K562 (cell line): Measurements from ENCODE around the gene TACC3. TPM values are rescaled to one million over a fixed set of nuclear protein-coding genes. Genes with fewer than 3 reads are reported as not detected.
A peak's percentile ranks its signal among the peaks of the same experiment; 100 is the strongest.

Experiments used
- ATAC-seq: fragments of 200-7000 bp; cut with Tn5 transposase; 3 replicates; pipeline ENCODE4 v1.9.1; 2020; ENCODE audit warnings: moderate library complexity
- BruUV-seq: library from RNA; stranded (reverse); fragments of 400-500 nt; replicated peaks from 2 replicates; lab custom pipeline; 2021; lab: Mats Ljungman, UMichigan
- CTCF ChIA-PET: fragments of 300-600 bp; formaldehyde crosslinking; extraction: SDS; loops from one replicate; lab custom pipeline; 2021; ENCODE audit warnings: low intra/inter-chr PET ratio; lab: Yijun Ruan, JAX
- POLR2A ChIA-PET: fragments of 300-600, 350-650 bp; sonication (Branson Sonifier 250); formaldehyde crosslinking; extraction: SDS; loops from one replicate; lab custom pipeline; 2021; ENCODE audit warnings: antibody characterized with exemption, inconsistent platforms; lab: Yijun Ruan, JAX
- DNase-seq, 4 experiments: peaks; one replicate each; pipeline versions ENCODE4 v3.0.0 to v3.0.0-alpha.2; 2011 to 2018; ENCODE audit warnings: low spot score in 3 of 4, mixed read lengths in 3 of 4; ENCODE audit errors: extremely low read depth in 1 of 4
- FAIRE-seq: peaks from 2 replicates; lab custom pipeline; 2011; peaks lifted over from hg19 to GRCh38; lab: Jason Lieb, UNC
- H2AFZ ChIP-seq: 2 replicates; pipeline ENCODE4 v1.6.0; 2011; ENCODE audit warnings: low read depth, low read length, control low read depth, inconsistent platforms
- H3K27ac ChIP-seq: fragments of 200-600 bp; 3 replicates; pipeline ENCODE4 v1.8.0; 2011; ENCODE audit warnings: low read depth, mild to moderate bottlenecking, control low read depth, inconsistent platforms, low read length, moderate library complexity, mixed read lengths; ENCODE audit errors: extremely low read depth
- H3K27me3 ChIP-seq, 2 experiments: fragments of 300-600 bp in 1 of 2; 2 replicates in 1 of 2; 3 replicates in 1 of 2; pipeline versions ENCODE4 v1.6.0 to v1.8.0; 2011; ENCODE audit warnings: inconsistent platforms in 2 of 2, low read length in 2 of 2, mild to moderate bottlenecking in 1 of 2, mixed read lengths in 1 of 2, moderate library complexity in 1 of 2; ENCODE audit not compliant: control insufficient read depth in 2 of 2, insufficient read depth in 2 of 2
- H3K36me3 ChIP-seq: fragments of 300-600 bp; 3 replicates; pipeline ENCODE4 v1.8.0; 2011; ENCODE audit warnings: mild to moderate bottlenecking, low read length, inconsistent platforms; ENCODE audit not compliant: control insufficient read depth, insufficient read depth
- H3K4me1 ChIP-seq, 2 experiments: fragments of 200-600 bp in 1 of 2; replicated peaks in 1 of 2; 2 replicates in 1 of 2; 3 replicates in 1 of 2; pipeline versions ENCODE4 v1.5.1 to v1.8.0; 2011; ENCODE audit warnings: inconsistent platforms in 2 of 2, low read length in 2 of 2, mild to moderate bottlenecking in 1 of 2, mixed read lengths in 1 of 2, moderate library complexity in 1 of 2; ENCODE audit not compliant: control insufficient read depth in 2 of 2, insufficient read depth in 2 of 2
- H3K4me2 ChIP-seq: 2 replicates; pipeline ENCODE4 v1.6.1; 2011; ENCODE audit warnings: low read length, control low read depth, inconsistent platforms, mixed read lengths; ENCODE audit not compliant: insufficient read depth
- H3K4me3 ChIP-seq: fragments of 200-600 bp; sonication (generic), shearing (Covaris generic); 2 replicates; pipeline ENCODE4 v1.5.1; 2016; ENCODE audit warnings: control low read depth, inconsistent platforms
- H3K79me2 ChIP-seq: fragments of 200-600 bp; 3 replicates; pipeline ENCODE4 v1.8.0; 2011; ENCODE audit warnings: low read length, inconsistent platforms; ENCODE audit not compliant: control insufficient read depth, insufficient read depth
- H3K9ac ChIP-seq, 2 experiments: 2 replicates each; pipeline versions ENCODE4 v1.6.0 to v1.6.1; 2011; ENCODE audit warnings: low read depth in 2 of 2, low read length in 2 of 2, control low read depth in 1 of 2, inconsistent platforms in 1 of 2, mild to moderate bottlenecking in 1 of 2, mixed read lengths in 1 of 2; ENCODE audit not compliant: insufficient read depth in 1 of 2
- H3K9me1 ChIP-seq: one replicate; pipeline ENCODE4 v1.6.0; 2011; ENCODE audit warnings: inconsistent platforms, mild to moderate bottlenecking, low read length, moderate library complexity; ENCODE audit not compliant: control insufficient read depth, insufficient read depth
- H3K9me3 ChIP-seq: replicated peaks from 2 replicates; pipeline ENCODE4 v1.5.1; 2011; ENCODE audit warnings: low read depth, low read length, inconsistent platforms; ENCODE audit not compliant: control insufficient read depth, insufficient read depth
- H4K20me1 ChIP-seq: replicated peaks from 2 replicates; pipeline ENCODE4 v1.6.1; 2011; ENCODE audit warnings: low read length, inconsistent platforms, mixed read lengths; ENCODE audit not compliant: control insufficient read depth, insufficient read depth
- ETV1 ChIP-seq: fragments of 450-650 bp; conservative IDR thresholded peaks from 2 replicates; pipeline ENCODE4 v1.6.1; 2016; ENCODE audit warnings: missing genetic modification characterization, control low read depth, low read depth, missing compliant biosample characterization
- FIP1L1 ChIP-seq: fragments of 200-400 bp; formaldehyde crosslinking; IDR thresholded peaks from 2 replicates; pipeline ENCODE4 v1.6.1; 2018; ENCODE audit warnings: mild to moderate bottlenecking, low read depth, low read length; ENCODE audit not compliant: poor library complexity, severe bottlenecking
- MBD1 ChIP-seq: fragments of 250-450 bp; sonication (Bioruptor Pico); IDR thresholded peaks from 2 replicates; pipeline ENCODE4 v1.8.0; 2022; ENCODE audit warnings: inconsistent platforms
- NR4A1 ChIP-seq, 2 experiments: fragments of 250-450 bp in 1 of 2; fragments of 450-650 bp in 1 of 2; sonication (Bioruptor Pico) in 1 of 2; IDR thresholded peaks; 2 replicates each; pipeline versions ENCODE4 v1.4.0 to v1.6.1; 2016 to 2020; ENCODE audit warnings: mild to moderate bottlenecking in 2 of 2, missing compliant biosample characterization in 1 of 2, missing genetic modification characterization in 1 of 2, moderate library complexity in 1 of 2
- POLR2G ChIP-seq: fragments of 200-400 bp; formaldehyde crosslinking; IDR thresholded peaks from 2 replicates; pipeline ENCODE4 v1.6.1; 2017; ENCODE audit warnings: low read depth, mild to moderate bottlenecking, antibody characterized with exemption, low read length, moderate library complexity
- YY1 ChIP-seq, 3 experiments: IDR thresholded peaks; 2 replicates each; pipeline ENCODE4 v1.6.1; 2011; ENCODE audit warnings: low read length in 2 of 3, mild to moderate bottlenecking in 2 of 3, moderate library complexity in 2 of 3, borderline replicate concordance in 1 of 3, control low read depth in 1 of 3, low read depth in 1 of 3; ENCODE audit not compliant: insufficient read depth in 3 of 3, insufficient replicate concordance in 2 of 3, control insufficient read depth in 1 of 3, insufficient read length in 1 of 3; ENCODE audit errors: extremely low read depth in 1 of 3
- ZKSCAN8 ChIP-seq: fragments of 200-800 bp; sonication (Bioruptor generic); IDR thresholded peaks from 2 replicates; pipeline ENCODE4 v1.6.1; 2016; ENCODE audit warnings: missing genetic modification characterization, missing compliant biosample characterization
- ZNF318 ChIP-seq, 2 experiments: fragments of 450-650 bp; IDR thresholded peaks; 2 replicates each; pipeline ENCODE4 v1.6.1; 2016; ENCODE audit warnings: mild to moderate bottlenecking in 2 of 2, borderline replicate concordance in 1 of 2, low read depth in 1 of 2, moderate library complexity in 1 of 2
- WGBS: fragments of 100-300 bp; shearing (Covaris generic); methylation state at CpG from one replicate; pipeline ENCODE4 v1.1.6; 2016; ENCODE audit warnings: low coverage, mixed read lengths; ENCODE audit not compliant: insufficient coverage; ENCODE audit errors: missing lambda C conversion rate; 5-methylcytosine and 5-hydroxymethylcytosine counted together
- in situ Hi-C: fragments of 300-500 bp; cut with MboI; formaldehyde crosslinking; loops from 4 replicates; pipeline ENCODE4 v1.15.0; 2018; ENCODE audit warnings: inconsistent platforms, mixed read lengths
- intact Hi-C: fragments of 100-400 bp; cut with micrococcal nuclease; formaldehyde crosslinking; loops from 2 replicates; pipeline ENCODE4 v1.14.2; 2022
- polyA plus RNA-seq, 8 experiments: library from polyadenylated mRNA; depleted of rRNA in 4 of 8; stranded (reverse) in 5 of 8; unstranded in 3 of 8; fragments of >200 nt; fragmentation: Nextera tagmentation in 2 of 8; fragmentation: Illumina TruSeq in 1 of 8; extraction: Ambion mirVana in 2 of 8; extraction: Trizol in 1 of 8; gene quantifications; 2 replicates each; pipeline versions ENCODE4 v1.2.1 to v1.2.3, GENCODE V29; 2011 to 2014; ENCODE audit warnings: inconsistent platforms in 1 of 8, missing spikeins in 1 of 8
- total RNA-seq, 7 experiments: library from RNA; depleted of rRNA in 6 of 7; stranded (reverse); fragments of >200 nt in 6 of 7; fragmentation: Illumina TruSeq in 2 of 7; extraction: Trizol in 2 of 7; gene quantifications; 2 replicates each; pipeline versions ENCODE4 v1.2.1 to v1.2.3, GENCODE V29; 2011 to 2021; ENCODE audit warnings: low replicate concordance in 1 of 7

Gene TACC3
- total and polyA plus RNA-seq, 9 of the 15 experiments (the other 6 are each of a cell fraction or from before 2014, with no cell fraction given), result 1.9 to 122 (median 55.6) TPM

GRCh38 chr4:1715002-1715758, 6.1 kb upstream of the TACC3 start:
- ATAC-seq (no peak), DNase-seq (peak in 1 of 4 experiments; percentile 34), FAIRE-seq (peak; percentile 40)
- Histone ChIP-seq H3K9me3 (no peaks in the 10 kb centered on the region), H2AFZ (no peak overlapping the region), H3K9me1 (no peaks in the 10 kb centered on the region), H3K36me3 (peaks cover 52% of the 10 kb centered on the region; the same call in 2 of the 3 replicates), H3K4me3 (peak overlapping the region; percentile 86; the same call in 1 of the 2 replicates), H4K20me1 (peaks cover 12% of the 10 kb centered on the region; the same call in 1 of the 2 replicates), H3K27me3 (no peaks in the 10 kb centered on the region), H3K27ac (peak overlapping the region; percentile 43; the same call in 1 of the 3 replicates), H3K4me2 (peak overlapping the region; percentile 98), H3K9ac (peak overlapping the region in 1 of 2 experiments; percentile 77; a peak in 2 of 4 replicates), H3K4me1 (peaks cover 22 to 77% of the 10 kb centered on the region in 2 experiments; a peak in 4 of 5 replicates), H3K79me2 (peaks cover 92% of the 10 kb centered on the region)
- no TSS peak for BruUV-seq
- ChIA-PET POLR2A (interaction anchor here (0.6 to 2.1 kb wide), 4 partner anchors 15 to 97 kb away, joined by 3 to 7 read pairs (median 4); no protein-coding TSS in a partner anchor), CTCF (no interaction called here)
- intact Hi-C loops (no loop called here), in situ Hi-C loops (no loop called here)
- 67% methylated on average over 15 of the region's 16 CpGs for WGBS
- TF ChIP-seq ZNF318 (IDR thresholded peaks at IDR 0.05; ENCODE audit: borderline replicate concordance in 1 of 2, low read depth in 1 of 2), result no peak
- TF ChIP-seq YY1 (IDR thresholded peaks at IDR 0.05; ENCODE audit: borderline replicate concordance in 1 of 3, control insufficient read depth in 1 of 3, extremely low read depth in 1 of 3, insufficient read depth in 3 of 3, insufficient read length in 1 of 3, insufficient replicate concordance in 2 of 3, low read depth in 1 of 3, low read length in 2 of 3), result no peak
- no peak for TF ChIP-seq ETV1 (tag)
- TF ChIP-seq FIP1L1, result no peak
- no peak for TF ChIP-seq MBD1
- no peak for TF ChIP-seq ZKSCAN8 (CRISPR knock-in tag)
- TF ChIP-seq NR4A1 (CRISPR knock-in tag; IDR thresholded peaks at IDR 0.05), result no peak
- TF ChIP-seq NR4A1 (tag; IDR thresholded peaks at IDR 0.05), result no peak
- TF ChIP-seq POLR2G, result peak; percentile 8; the same call in 1 of the 2 replicates
